ENCODE data around the gene LRRC28.

Gene LRRC28

GRCh38 chr15:99425657-99426301 lies 174.5 kb downstream of the LRRC28 start:
- DNase-seq (ENCODE audit: low read depth): no peak
- TF ChIP-seq CTCF (IDR thresholded peaks at IDR 0.05; ENCODE audit: low read depth, low read length, missing control alignments): no peak
- H3K4me3 ChIP-seq (ENCODE audit: low read depth, low read length): no peak overlapping the region

GRCh38 chr15:99426431-99427105 lies 175.3 kb downstream of the LRRC28 start:
- H3K4me3 ChIP-seq (ENCODE audit: low read depth, low read length): no peak overlapping the region
- TF ChIP-seq CTCF (IDR thresholded peaks at IDR 0.05; ENCODE audit: low read depth, low read length, missing control alignments): no peak
- no peak for DNase-seq (ENCODE audit: low read depth)

- no peak for DNase-seq (ENCODE audit: low read depth)
- TF ChIP-seq CTCF (IDR thresholded peaks at IDR 0.05; ENCODE audit: low read depth, low read length, missing control alignments): no peak
- no peak overlapping the region for H3K4me3 ChIP-seq (ENCODE audit: low read depth, low read length)
Observed at GRCh38 chr15:99427210-99427609, 175.9 kb downstream of the LRRC28 start.

- H3K4me3 ChIP-seq (ENCODE audit: low read depth, low read length): no peak overlapping the region
- no peak for DNase-seq (ENCODE audit: low read depth)
- TF ChIP-seq CTCF (IDR thresholded peaks at IDR 0.05; ENCODE audit: low read depth, low read length, missing control alignments): no peak
Observed at GRCh38 chr15:99427668-99428361, 176.5 kb downstream of the LRRC28 start.

GRCh38 chr15:99429681-99430081 lies 178.4 kb downstream of the LRRC28 start:
- H3K4me3 ChIP-seq (ENCODE audit: low read depth, low read length): no peak overlapping the region
- no peak for TF ChIP-seq CTCF (IDR thresholded peaks at IDR 0.05; ENCODE audit: low read depth, low read length, missing control alignments)
- no peak for DNase-seq (ENCODE audit: low read depth)

GRCh38 chr15:99430881-99431401 lies 179.7 kb downstream of the LRRC28 start:
- H3K4me3 ChIP-seq (ENCODE audit: low read depth, low read length): no peak overlapping the region
- no peak for TF ChIP-seq CTCF (IDR thresholded peaks at IDR 0.05; ENCODE audit: low read depth, low read length, missing control alignments)
- no peak for DNase-seq (ENCODE audit: low read depth)
